Measurements from ENCODE around the gene HSD17B14. TPM values are rescaled to one million over a fixed set of nuclear protein-coding genes. Genes with fewer than 3 reads are reported as not detected.
"Not testable (repeated sequence)": the region's sequence is repeated elsewhere in the genome, so short reads cannot be mapped to it uniquely, and the experiment has no call there.

Gene HSD17B14
- polyA plus RNA-seq, 4 donors, result 25.9 to 44.8 (median 33.1) TPM

DNA sequence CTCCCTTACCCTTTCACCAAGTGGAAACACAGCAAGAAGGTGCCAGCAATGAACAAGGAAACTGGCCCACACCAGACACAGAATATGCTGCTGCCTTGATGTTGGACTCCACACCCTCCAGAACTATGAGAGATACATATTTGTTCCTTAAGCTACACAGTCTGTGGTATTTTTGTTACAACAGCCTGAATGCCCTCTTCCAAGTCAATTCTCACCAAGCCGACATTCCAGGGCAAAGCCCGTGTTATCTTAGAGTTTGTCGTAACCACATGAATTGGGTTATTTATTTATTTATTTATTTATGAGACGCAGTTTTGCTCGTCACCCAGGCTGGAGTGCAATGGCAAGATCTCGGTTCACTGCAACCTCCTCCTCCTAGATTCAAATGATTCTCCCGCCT lies 66.0 kb downstream of the HSD17B14 start:
- no peak for DNase-seq (ENCODE audit: low read depth in 4 of 4, low spot score in 3 of 4)

DNA sequence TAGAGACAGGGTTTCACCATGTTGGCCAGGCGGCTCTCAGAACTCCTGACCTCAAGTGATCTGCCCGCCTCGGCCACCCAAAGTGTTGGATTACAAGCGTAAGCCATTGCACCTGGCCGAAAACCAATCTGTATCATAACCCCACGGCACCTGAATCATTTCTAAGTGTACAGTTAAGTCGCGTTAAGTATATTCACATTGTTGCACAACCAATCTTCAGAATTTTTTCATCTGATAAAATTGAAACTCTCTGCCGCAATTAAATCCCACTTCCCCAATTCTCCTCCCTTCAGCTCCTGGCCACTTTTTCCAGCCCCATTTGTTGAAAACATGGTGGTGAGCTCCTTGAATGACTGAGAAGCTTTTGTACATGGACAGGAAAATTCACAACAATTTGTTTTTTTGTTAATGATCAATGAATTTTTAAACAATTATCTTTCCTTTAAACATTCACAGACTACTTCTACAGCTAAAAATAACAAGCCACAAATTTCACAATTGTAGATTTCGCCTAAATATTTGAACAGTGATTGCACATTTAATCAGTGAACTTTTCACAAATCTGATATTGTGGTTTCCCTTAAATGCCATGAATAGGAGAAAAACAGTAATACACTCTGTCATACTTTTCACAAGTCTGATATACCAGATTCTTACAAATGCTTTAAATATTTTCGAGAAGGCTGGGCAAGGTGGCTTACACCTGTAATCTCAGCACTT lies 67.1 kb downstream of the HSD17B14 start:
- DNase-seq (ENCODE audit: low read depth in 4 of 4, low spot score in 3 of 4), result no peak

DNA sequence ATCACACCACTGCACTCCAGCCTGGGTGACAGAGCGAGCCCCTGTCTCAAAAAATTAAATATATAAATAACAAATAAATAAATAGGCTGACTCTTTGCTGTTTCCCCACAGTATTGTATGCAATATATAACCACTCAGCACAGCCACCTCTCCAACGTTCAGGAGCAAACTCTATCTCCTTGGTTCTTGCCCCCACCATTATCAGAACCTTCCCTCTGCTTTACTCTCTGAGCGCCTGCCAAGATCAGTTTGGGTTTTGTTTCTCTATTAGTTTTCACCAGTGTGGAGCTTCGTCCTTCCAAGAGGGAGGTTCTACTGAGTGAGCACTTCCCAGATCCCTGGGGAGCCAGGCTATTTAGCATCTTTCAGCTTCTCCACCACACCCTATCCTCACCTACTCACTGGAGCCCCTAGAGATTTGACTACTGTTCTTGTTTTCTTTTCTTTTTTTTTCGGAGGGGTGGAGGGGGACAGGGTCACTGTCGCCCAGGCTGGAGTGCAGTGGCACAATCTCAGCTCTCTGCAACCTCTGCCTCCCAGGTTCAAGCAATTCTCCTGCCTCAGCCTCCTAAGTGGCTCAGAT lies 68.0 kb downstream of the HSD17B14 start:
- DNase-seq (ENCODE audit: low read depth in 4 of 4, low spot score in 3 of 4), result not testable (repeated sequence)

DNA sequence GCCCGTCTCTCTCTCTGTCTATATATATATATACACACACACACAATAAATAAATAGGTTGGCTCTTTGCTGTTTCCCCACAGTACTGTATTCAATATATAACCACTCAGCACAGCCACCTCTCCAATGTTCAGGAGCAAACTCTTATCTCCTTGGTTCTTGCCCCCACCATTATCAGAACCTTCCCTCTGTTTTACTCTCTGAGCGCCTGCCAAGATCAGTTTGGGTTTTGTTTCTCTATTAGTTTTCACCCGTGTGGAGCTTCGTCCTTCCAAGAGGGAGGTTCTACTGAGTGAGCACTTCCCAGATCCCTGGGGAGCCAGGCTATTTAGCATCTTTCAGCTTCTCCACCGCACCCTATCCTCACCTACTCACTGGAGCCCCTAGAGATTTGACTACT lies 70.5 kb downstream of the HSD17B14 start:
- DNase-seq (ENCODE audit: low read depth in 4 of 4, low spot score in 3 of 4), result not testable (repeated sequence)

Other genes starting within 250 kb of the HSD17B14 start
- under 1 TPM in 1 of 4 donors, not detected in 3; 0.06 TPM for gene SPACA4, start 229.7 kb downstream of the HSD17B14 start, polyA plus RNA-seq (ENCODE audit: insufficient read length in 4 of 4)
- 1 to 10 TPM in 3 of 4 donors, under 1 TPM in 1; 0.62 to 1.6 (median 1.1) TPM for gene FAM83E, start 221.4 kb downstream of the HSD17B14 start, polyA plus RNA-seq (ENCODE audit: insufficient read length in 4 of 4)
- gene RPL18, start 217.3 kb downstream of the HSD17B14 start, polyA plus RNA-seq (ENCODE audit: insufficient read length in 4 of 4), result 1,000 to 10,000 TPM; 1,054 to 1,482 (median 1,060) TPM
- gene SPHK2, start 217.0 kb downstream of the HSD17B14 start, polyA plus RNA-seq (ENCODE audit: insufficient read length in 4 of 4), result 10 to 100 TPM; 18.6 to 30.6 (median 21.0) TPM
- 10 to 100 TPM; 11.6 to 14.7 (median 13.2) TPM for gene DBP, start 199.1 kb downstream of the HSD17B14 start, polyA plus RNA-seq (ENCODE audit: insufficient read length in 4 of 4)
- 10 to 100 TPM; 20.5 to 31.1 (median 24.5) TPM for gene CA11, start 190.3 kb downstream of the HSD17B14 start, polyA plus RNA-seq (ENCODE audit: insufficient read length in 4 of 4)
- gene NTN5, start 163.5 kb downstream of the HSD17B14 start, polyA plus RNA-seq (ENCODE audit: insufficient read length in 4 of 4), result 1 to 10 TPM in 1 of 4 donors, under 1 TPM in 3; 0.53 to 1.6 (median 0.77) TPM
- 1 to 10 TPM; 1.8 to 3.4 (median 2.2) TPM for gene FUT2, start 140.5 kb downstream of the HSD17B14 start, polyA plus RNA-seq (ENCODE audit: insufficient read length in 4 of 4)
- gene MAMSTR, start 116.8 kb downstream of the HSD17B14 start, polyA plus RNA-seq (ENCODE audit: insufficient read length in 4 of 4), result 1 to 10 TPM; 4.8 to 7.8 (median 6.5) TPM
- 10 to 100 TPM; 12.1 to 18.7 (median 13.5) TPM for gene RASIP1, start 95.9 kb downstream of the HSD17B14 start, polyA plus RNA-seq (ENCODE audit: insufficient read length in 4 of 4)
- gene IZUMO1, start 89.6 kb downstream of the HSD17B14 start, polyA plus RNA-seq (ENCODE audit: insufficient read length in 4 of 4), result 1 to 10 TPM in 1 of 4 donors, under 1 TPM in 3; 0.36 to 1.0 (median 0.52) TPM
- gene FUT1, start 83.8 kb downstream of the HSD17B14 start, polyA plus RNA-seq (ENCODE audit: insufficient read length in 4 of 4), result 1 to 10 TPM; 3.1 to 3.7 (median 3.4) TPM
- not detected for gene FGF21, start 81.0 kb downstream of the HSD17B14 start, polyA plus RNA-seq (ENCODE audit: insufficient read length in 4 of 4)
- 10 to 100 TPM; 34.5 to 46.3 (median 38.8) TPM for gene BCAT2, start 25.5 kb downstream of the HSD17B14 start, polyA plus RNA-seq (ENCODE audit: insufficient read length in 4 of 4)
- gene PLEKHA4, start 32.1 kb upstream of the HSD17B14 start, polyA plus RNA-seq (ENCODE audit: insufficient read length in 4 of 4), result 10 to 100 TPM; 20.4 to 28.7 (median 21.8) TPM
- 10 to 100 TPM; 35.7 to 41.1 (median 36.2) TPM for gene PPP1R15A, start 35.9 kb upstream of the HSD17B14 start, polyA plus RNA-seq (ENCODE audit: insufficient read length in 4 of 4)
- gene TULP2, start 62.3 kb upstream of the HSD17B14 start, polyA plus RNA-seq (ENCODE audit: insufficient read length in 4 of 4), result 1 to 10 TPM in 1 of 4 donors, under 1 TPM in 3; 0.64 to 1.2 (median 0.85) TPM
- 100 to 1,000 TPM; 273 to 369 (median 280) TPM for gene NUCB1, start 63.8 kb upstream of the HSD17B14 start, polyA plus RNA-seq (ENCODE audit: insufficient read length in 4 of 4)
- 10 to 100 TPM in 1 of 4 donors, 1 to 10 TPM in 3; 4.9 to 11.6 (median 6.8) TPM for gene DHDH, start 97.2 kb upstream of the HSD17B14 start, polyA plus RNA-seq (ENCODE audit: insufficient read length in 4 of 4)
- 10 to 100 TPM; 72.5 to 91.2 (median 79.4) TPM for gene BAX, start 118.4 kb upstream of the HSD17B14 start, polyA plus RNA-seq (ENCODE audit: insufficient read length in 4 of 4)
- gene FTL, start 128.8 kb upstream of the HSD17B14 start, polyA plus RNA-seq (ENCODE audit: insufficient read length in 4 of 4), result 1,000 to 10,000 TPM; 2,163 to 3,232 (median 2,621) TPM
- 10 to 100 TPM; 40.5 to 47.3 (median 41.6) TPM for gene GYS1, start 156.8 kb upstream of the HSD17B14 start, polyA plus RNA-seq (ENCODE audit: insufficient read length in 4 of 4)
- 100 to 1,000 TPM in 1 of 4 donors, 10 to 100 TPM in 3; 77.1 to 105 (median 82.6) TPM for gene RUVBL2, start 157.4 kb upstream of the HSD17B14 start, polyA plus RNA-seq (ENCODE audit: insufficient read length in 4 of 4)
- under 1 TPM in 1 of 4 donors, not detected in 3; 0.26 TPM for gene LHB, start 180.6 kb upstream of the HSD17B14 start, polyA plus RNA-seq (ENCODE audit: insufficient read length in 4 of 4)
- not detected for gene CGB3, start 187.8 kb upstream of the HSD17B14 start, polyA plus RNA-seq (ENCODE audit: insufficient read length in 4 of 4)
- under 1 TPM in 1 of 4 donors, not detected in 3; 0.10 TPM for gene CGB2, start 195.4 kb upstream of the HSD17B14 start, polyA plus RNA-seq (ENCODE audit: insufficient read length in 4 of 4)
- not detected for gene CGB1, start 200.4 kb upstream of the HSD17B14 start, polyA plus RNA-seq (ENCODE audit: insufficient read length in 4 of 4)
- under 1 TPM in 2 of 4 donors, not detected in 2; 0.13 to 0.29 TPM for gene CGB5, start 207.4 kb upstream of the HSD17B14 start, polyA plus RNA-seq (ENCODE audit: insufficient read length in 4 of 4)
- under 1 TPM in 2 of 4 donors, not detected in 2; 0.12 to 0.51 TPM for gene CGB8, start 212.6 kb upstream of the HSD17B14 start, polyA plus RNA-seq (ENCODE audit: insufficient read length in 4 of 4)
- 1 to 10 TPM in 2 of 4 donors, under 1 TPM in 2; 0.79 to 1.9 (median 1.3) TPM for gene CGB7, start 221.3 kb upstream of the HSD17B14 start, polyA plus RNA-seq (ENCODE audit: insufficient read length in 4 of 4)
- 1 to 10 TPM; 3.0 to 4.6 (median 3.7) TPM for gene NTF4, start 228.3 kb upstream of the HSD17B14 start, polyA plus RNA-seq (ENCODE audit: insufficient read length in 4 of 4)
- gene KCNA7, start 236.2 kb upstream of the HSD17B14 start, polyA plus RNA-seq (ENCODE audit: insufficient read length in 4 of 4), result under 1 TPM in 3 of 4 donors, not detected in 1; 0.03 to 0.07 (median 0.06) TPM
- gene SNRNP70, start 249.0 kb upstream of the HSD17B14 start, polyA plus RNA-seq (ENCODE audit: insufficient read length in 4 of 4), result 100 to 1,000 TPM; 317 to 333 (median 329) TPM